ENCODE data around the gene ZNF2.

Gene ZNF2

GRCh38 chr2:95203911-95204310 is 38.3 kb downstream of the ZNF2 start:
- FAIRE-seq, result no peak
- no peak for DNase-seq (ENCODE audit: extremely low spot score, insufficient read length, low read depth)

GRCh38 chr2:95204396-95204795 is 38.8 kb downstream of the ZNF2 start:
- DNase-seq (ENCODE audit: extremely low spot score, insufficient read length, low read depth), result no peak
- no peak for FAIRE-seq

- DNase-seq (ENCODE audit: extremely low spot score, insufficient read length, low read depth) (no peak), FAIRE-seq (no peak)
Observed at GRCh38 chr2:95206096-95206495, 40.5 kb downstream of the ZNF2 start.

- FAIRE-seq (peak; percentile 95), DNase-seq (ENCODE audit: extremely low spot score, insufficient read length, low read depth) (peak; percentile 87)
Observed at GRCh38 chr2:95207111-95207961, 41.7 kb downstream of the ZNF2 start, which contains the start of gene ZNF892. ZNF892 (plus strand) TSS chr2:95207521; CDS start chr2:95207816, 295 bp downstream.

DNA sequence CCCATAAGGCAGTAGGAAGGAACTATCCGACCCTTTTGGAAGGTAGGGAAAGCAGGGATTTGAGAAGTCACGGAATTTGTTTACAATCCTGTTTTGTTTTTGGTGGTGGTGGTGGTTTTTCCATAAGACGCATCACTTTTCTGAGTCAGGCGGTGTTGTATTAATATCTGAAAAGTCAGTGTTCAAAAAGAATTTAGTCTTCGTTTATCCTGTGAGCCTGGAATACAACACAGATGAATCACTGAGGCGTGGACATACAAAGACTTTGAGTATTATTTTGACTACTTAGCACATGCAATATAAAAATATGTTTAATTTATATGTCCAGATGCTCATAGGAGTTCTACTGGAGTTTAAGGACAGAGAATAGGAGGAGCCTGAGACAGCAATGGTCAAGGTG is 42.5 kb downstream of the ZNF2 start:
- no peak for DNase-seq (ENCODE audit: extremely low spot score, insufficient read length, low read depth)

GRCh38 chr2:95215018-95215612 is 49.5 kb downstream of the ZNF2 start:
- DNase-seq (ENCODE audit: extremely low spot score, insufficient read length, low read depth) (no peak), FAIRE-seq (no peak)

More for the DNA sequence above, 42.5 kb downstream of the ZNF2 start:
- no peak for FAIRE-seq

DNA sequence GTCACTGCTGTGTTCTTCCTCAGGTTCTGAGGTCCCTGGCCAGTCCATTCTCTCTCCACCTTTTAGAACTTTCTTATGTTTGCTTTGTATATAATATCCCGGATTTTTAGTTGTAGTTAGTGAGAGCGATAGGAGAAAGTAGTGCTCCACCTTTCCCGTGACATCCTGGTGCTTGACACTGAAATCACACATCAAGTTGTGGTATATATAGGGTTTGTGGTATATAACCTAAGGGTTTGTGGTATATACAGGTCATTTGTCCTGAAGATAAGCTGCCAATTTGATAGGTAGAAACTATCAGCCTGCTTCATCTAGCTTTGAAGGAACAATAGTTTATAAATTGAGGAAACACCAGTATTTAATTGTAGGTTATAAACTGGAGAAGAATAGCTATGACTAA is 54.8 kb downstream of the ZNF2 start:
- FAIRE-seq (no peak), DNase-seq (ENCODE audit: extremely low spot score, insufficient read length, low read depth) (no peak)

DNA sequence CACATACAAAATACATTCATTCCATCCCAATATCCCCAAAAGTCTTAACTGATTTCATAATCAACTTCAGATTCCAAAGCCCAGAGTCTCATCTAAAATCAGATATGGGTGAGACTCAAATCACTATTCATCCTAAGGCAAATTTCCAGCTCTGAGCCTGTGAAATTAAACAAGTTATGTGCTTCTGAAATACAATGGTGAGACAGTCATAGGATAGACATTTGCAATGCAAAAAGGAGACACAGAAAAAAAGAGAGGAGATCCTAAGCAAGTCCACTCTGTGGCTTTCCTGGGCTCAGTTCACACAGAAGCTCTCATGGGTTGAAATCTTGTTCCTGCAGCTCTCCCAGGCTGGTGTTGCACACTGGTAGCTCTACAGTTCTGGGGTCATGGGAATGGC is 60.0 kb downstream of the ZNF2 start:
- no peak for DNase-seq (ENCODE audit: extremely low spot score, insufficient read length, low read depth)
- FAIRE-seq, result no peak

- peak; percentile 4 for DNase-seq (ENCODE audit: extremely low spot score, insufficient read length, low read depth)
- no peak for FAIRE-seq
Observed at GRCh38 chr2:95231723-95232122, 66.1 kb downstream of the ZNF2 start.

- FAIRE-seq (no peak), DNase-seq (ENCODE audit: extremely low spot score, insufficient read length, low read depth) (no peak)
Observed at GRCh38 chr2:95232232-95232631, 66.6 kb downstream of the ZNF2 start.
